Thyroid gland (tissue), 4 donors: ENCODE data around the gene CEP131. TPM values are rescaled to one million over a fixed set of nuclear protein-coding genes. Genes with fewer than 3 reads are reported as not detected.

Source experiments
- DNase-seq, 2 donors: peaks; one replicate each; pipeline ENCODE4 v3.0.0-alpha.2; 2019
- H3K27ac ChIP-seq, 3 donors: fragments of 200-600 bp; sonication (generic); 1 replicate in 2 of 3; 2 replicates in 1 of 3; pipeline ENCODE4 v1.5.1; 2016 to 2019; ENCODE audit warnings: mild to moderate bottlenecking in 1 of 3, moderate library complexity in 1 of 3
- H3K27me3 ChIP-seq: fragments of 200-600 bp; sonication (generic); one replicate; pipeline ENCODE4 v1.5.1; 2019
- H3K36me3 ChIP-seq, 2 donors: fragments of 200-600 bp; sonication (generic); one replicate each; pipeline ENCODE4 v1.5.1; 2016 to 2019
- H3K4me1 ChIP-seq, 2 donors: fragments of 200-600 bp; sonication (generic); one replicate each; pipeline ENCODE4 v1.5.1; 2017 to 2019
- H3K4me3 ChIP-seq, 3 donors: fragments of 200-600 bp; sonication (generic); replicated peaks in 1 of 3; 1 replicate in 2 of 3; 2 replicates in 1 of 3; pipeline ENCODE4 v1.5.1; 2016; ENCODE audit warnings: mild to moderate bottlenecking in 1 of 3
- H3K9me3 ChIP-seq: fragments of 200-600 bp; sonication (generic); one replicate; pipeline ENCODE4 v1.5.1; 2017
- POLR2A ChIP-seq, 2 donors: fragments of 450-650 bp; IDR thresholded peaks; one replicate each; pipeline ENCODE4 v1.6.1; 2017; ENCODE audit warnings: antibody characterized with exemption in 2 of 2, mild to moderate bottlenecking in 2 of 2, moderate library complexity in 1 of 2
- WGBS, 2 donors: methylation state at CpG; one replicate each; pipeline ENCODE4 v1.1.5; 2017; 5-methylcytosine and 5-hydroxymethylcytosine counted together
- intact Hi-C: fragments of 100-400 bp; cut with DNase I; formaldehyde crosslinking; loops from one replicate; pipeline ENCODE4 v1.15.1; 2023
- total RNA-seq, 4 donors: library from RNA; depleted of rRNA; stranded (reverse); fragments of >200 nt; gene quantifications; one replicate each; pipeline ENCODE4 v1.2.3, GENCODE V29; 2016
- TF ChIP-seq, protein P1 (sequence below), 6 experiments: fragments of 200-600 bp in 3 of 6; fragments of 450-650 bp in 3 of 6; sonication (generic) in 3 of 6; IDR thresholded peaks; one replicate each; pipeline ENCODE4 v1.5.1; 2016 to 2019; ENCODE audit warnings: antibody characterized with exemption in 6 of 6, mild to moderate bottlenecking in 2 of 6, inconsistent platforms in 1 of 6, moderate library complexity in 1 of 6

Gene CEP131
- total RNA-seq, 4 donors from 2014 or later = 6.9 to 12.0 (median 8.6) TPM

DNA sequence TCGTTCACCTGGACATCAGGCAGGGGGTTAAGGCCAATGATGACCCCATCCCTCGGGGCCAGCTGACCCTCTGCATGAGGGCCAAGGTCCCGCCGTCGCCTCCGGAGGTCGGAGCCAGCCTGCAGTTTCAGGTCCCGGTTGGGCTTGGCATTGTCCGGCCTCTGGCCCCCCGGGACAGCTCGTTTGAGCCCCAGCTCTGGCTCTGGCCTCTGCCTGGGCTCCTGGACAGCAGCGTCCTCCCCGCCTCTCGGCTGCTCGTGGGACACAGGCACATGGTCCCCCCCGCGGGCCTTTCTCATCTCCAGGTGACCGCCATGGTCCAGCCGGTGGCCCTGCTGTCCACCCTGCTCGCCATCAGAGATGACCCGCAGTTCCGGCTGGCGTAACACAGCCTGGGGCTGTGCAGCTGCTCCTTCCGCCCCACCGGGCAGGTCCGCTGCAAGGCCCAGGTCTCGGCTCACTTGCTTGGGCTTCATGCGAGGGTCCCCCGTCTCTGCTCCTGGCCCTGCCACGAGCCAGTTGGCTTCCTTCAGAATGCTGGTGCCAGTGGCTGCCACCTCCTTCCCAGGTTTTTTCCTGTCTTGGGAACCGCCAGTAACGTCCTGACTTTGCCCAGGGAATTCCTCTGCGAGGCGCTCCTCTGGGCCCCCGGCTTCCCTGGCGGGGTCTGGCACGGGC, 23.0 kb upstream of the CEP131 start:
- DNase-seq = no peak

DNA sequence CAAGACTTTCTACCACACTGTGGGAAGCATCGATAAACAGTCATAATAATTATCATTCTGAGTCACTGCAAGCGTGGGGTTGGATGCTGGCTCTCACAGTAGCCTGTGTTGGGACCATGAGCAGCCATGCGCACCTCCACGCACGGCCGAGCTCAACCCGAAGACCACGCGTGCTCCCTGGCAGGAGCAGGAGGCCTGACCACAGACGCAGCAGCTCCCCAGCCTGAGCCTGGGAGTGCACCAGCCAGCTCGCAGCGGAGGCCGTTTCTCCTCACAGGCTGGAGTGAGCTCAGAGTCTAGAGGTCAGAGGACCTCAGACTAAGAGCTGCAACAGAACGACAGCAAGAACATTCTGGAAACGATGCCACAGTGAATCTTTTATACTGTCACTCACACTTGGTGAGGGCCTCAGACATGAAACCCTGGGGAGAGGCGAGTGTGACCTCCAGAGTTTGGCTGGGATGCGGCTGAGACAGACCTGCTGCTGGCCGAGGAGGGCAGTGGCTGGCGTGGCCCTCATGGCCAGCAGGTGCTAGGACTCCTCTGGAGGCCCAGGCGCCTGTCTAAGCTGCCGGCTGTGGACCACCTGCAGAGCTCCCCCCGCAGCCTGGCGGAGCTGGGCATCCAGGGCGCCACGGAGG, 22.4 kb upstream of the CEP131 start:
- peaks cover under 1 to 6% of the 10 kb centered on the region in 2 donors for H3K4me1 ChIP-seq
- WGBS, 2 donors = 73 to 77% methylated on average over 14 to 20 of the region's 25 CpGs
- intact Hi-C loops = no loop called here
- TF ChIP-seq, protein P1, sequence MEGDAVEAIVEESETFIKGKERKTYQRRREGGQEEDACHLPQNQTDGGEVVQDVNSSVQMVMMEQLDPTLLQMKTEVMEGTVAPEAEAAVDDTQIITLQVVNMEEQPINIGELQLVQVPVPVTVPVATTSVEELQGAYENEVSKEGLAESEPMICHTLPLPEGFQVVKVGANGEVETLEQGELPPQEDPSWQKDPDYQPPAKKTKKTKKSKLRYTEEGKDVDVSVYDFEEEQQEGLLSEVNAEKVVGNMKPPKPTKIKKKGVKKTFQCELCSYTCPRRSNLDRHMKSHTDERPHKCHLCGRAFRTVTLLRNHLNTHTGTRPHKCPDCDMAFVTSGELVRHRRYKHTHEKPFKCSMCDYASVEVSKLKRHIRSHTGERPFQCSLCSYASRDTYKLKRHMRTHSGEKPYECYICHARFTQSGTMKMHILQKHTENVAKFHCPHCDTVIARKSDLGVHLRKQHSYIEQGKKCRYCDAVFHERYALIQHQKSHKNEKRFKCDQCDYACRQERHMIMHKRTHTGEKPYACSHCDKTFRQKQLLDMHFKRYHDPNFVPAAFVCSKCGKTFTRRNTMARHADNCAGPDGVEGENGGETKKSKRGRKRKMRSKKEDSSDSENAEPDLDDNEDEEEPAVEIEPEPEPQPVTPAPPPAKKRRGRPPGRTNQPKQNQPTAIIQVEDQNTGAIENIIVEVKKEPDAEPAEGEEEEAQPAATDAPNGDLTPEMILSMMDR (IDR thresholded peaks at IDR 0.05) = no peak
- TF ChIP-seq POLR2A (IDR thresholded peaks at IDR 0.05) = no peak
- no peak overlapping the region for H3K4me3 ChIP-seq
- H3K36me3 ChIP-seq = peaks cover 1 to 8% of the 10 kb centered on the region in 2 donors
- no peak for DNase-seq
- no peaks in the 10 kb centered on the region for H3K27me3 ChIP-seq
- H3K27ac ChIP-seq = no peak overlapping the region
- no peaks in the 10 kb centered on the region for H3K9me3 ChIP-seq

More for the DNA sequence above, 23.0 kb upstream of the CEP131 start:
- TF ChIP-seq, protein P1 (IDR thresholded peaks at IDR 0.05) = no peak
- no peak for TF ChIP-seq POLR2A (IDR thresholded peaks at IDR 0.05)
- Histone ChIP-seq H3K4me1 (no peaks in the 10 kb centered on the region), H3K27ac (no peak overlapping the region), H3K27me3 (no peaks in the 10 kb centered on the region), H3K36me3 (peaks cover 7 to 10% of the 10 kb centered on the region in 2 donors), H3K9me3 (no peaks in the 10 kb centered on the region), H3K4me3 (no peak overlapping the region)
- intact Hi-C loops = no loop called here
- 84 to 89% methylated on average over 11 to 20 of the region's 37 CpGs for whole genome bisulfite sequencing, 2 donors

DNA sequence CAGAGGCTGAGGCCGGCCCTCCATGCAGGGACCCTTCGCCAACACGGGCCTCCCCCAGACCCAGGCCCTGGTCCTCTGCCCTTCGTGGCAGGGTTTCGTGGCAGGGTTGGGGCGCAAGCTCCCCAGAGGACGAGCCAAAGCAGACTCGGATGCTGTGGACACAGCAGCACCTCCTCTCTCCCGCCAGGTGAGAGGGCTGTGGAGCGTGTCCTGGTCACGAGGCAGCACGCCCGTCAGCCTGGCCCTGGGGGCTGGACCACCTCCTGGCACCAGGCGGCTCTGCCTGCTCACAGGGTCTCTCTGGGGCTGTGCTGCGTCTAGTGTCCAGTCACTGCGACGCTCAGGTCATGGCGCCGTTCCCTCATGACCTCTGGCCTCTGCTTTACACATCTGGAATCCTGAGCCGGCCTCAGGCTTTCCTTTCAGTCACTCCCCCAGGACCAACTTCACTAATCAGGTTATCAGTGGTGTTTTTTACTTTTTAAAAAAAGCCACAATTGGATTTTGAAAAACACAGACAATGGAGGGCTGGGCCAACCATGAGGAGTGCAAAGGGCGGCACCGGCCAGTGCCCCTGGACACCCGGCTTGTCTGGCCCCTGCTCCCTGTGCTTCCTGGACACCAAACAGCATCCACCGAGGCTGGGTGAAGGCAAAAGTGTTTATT, 21.7 kb upstream of the CEP131 start:
- no peaks in the 10 kb centered on the region for H3K9me3 ChIP-seq
- intact Hi-C loops = no loop called here
- no peak overlapping the region for H3K4me3 ChIP-seq
- H3K4me1 ChIP-seq = peaks cover 6 to 13% of the 10 kb centered on the region in 2 donors
- H3K27me3 ChIP-seq = no peaks in the 10 kb centered on the region
- peaks cover 0 to 1% of the 10 kb centered on the region in 2 donors for H3K36me3 ChIP-seq
- 74 to 79% methylated on average over 15 to 21 of the region's 24 CpGs for WGBS, 2 donors
- no peak for DNase-seq
- TF ChIP-seq, protein P1 (IDR thresholded peaks at IDR 0.05) = no peak
- no peak for TF ChIP-seq POLR2A (IDR thresholded peaks at IDR 0.05)
- no peak overlapping the region for H3K27ac ChIP-seq

DNA sequence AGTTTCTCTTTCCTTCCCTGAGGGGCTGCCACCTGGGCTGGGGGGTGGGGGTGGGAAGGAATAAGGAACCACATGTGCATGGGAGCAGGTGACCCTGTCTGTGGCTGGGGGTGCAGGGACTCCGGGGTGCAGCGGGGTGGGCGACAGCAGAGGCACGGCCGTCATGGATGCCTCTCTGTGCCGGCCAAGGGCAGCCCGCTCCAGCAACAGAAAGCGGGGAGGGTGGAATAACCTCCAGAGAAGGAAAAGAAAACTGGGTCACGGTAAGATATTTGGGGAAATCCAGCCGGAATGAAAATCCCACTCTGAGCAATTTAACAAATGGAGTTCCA, 20.5 kb upstream of the CEP131 start:
- no peaks in the 10 kb centered on the region for H3K36me3 ChIP-seq
- no peak overlapping the region for H3K27ac ChIP-seq
- no peaks in the 10 kb centered on the region for H3K27me3 ChIP-seq
- TF ChIP-seq, protein P1 (IDR thresholded peaks at IDR 0.05) = no peak
- TF ChIP-seq POLR2A (IDR thresholded peaks at IDR 0.05) = no peak
- DNase-seq = no peak
- peaks cover 9 to 13% of the 10 kb centered on the region in 2 donors for H3K4me1 ChIP-seq
- intact Hi-C loops = no loop called here
- H3K4me3 ChIP-seq = no peak overlapping the region
- WGBS, 2 donors = 84 to 85% methylated on average over 10 of the region's 10 CpGs
- H3K9me3 ChIP-seq = no peaks in the 10 kb centered on the region
